Tibial nerve (tissue), 4 donors: ENCODE data around the gene AUH. TPM values are rescaled to one million over a fixed set of nuclear protein-coding genes. Genes with fewer than 3 reads are reported as not detected.
"Not testable (repeated sequence)": the region's sequence is repeated elsewhere in the genome, so short reads cannot be mapped to it uniquely, and the experiment has no call there.

Source experiments
- DNase-seq, 2 donors: peaks; one replicate each; pipeline ENCODE4 v3.0.0-alpha.2; 2019; ENCODE audit warnings: low spot score in 2 of 2
- H3K27ac ChIP-seq, 4 donors: fragments of 200-600 bp; sonication (generic) in 3 of 4; one replicate each; pipeline ENCODE4 v1.5.1; 2017 to 2019; ENCODE audit warnings: mild to moderate bottlenecking in 1 of 4
- H3K27me3 ChIP-seq, 2 donors: fragments of 200-600 bp; sonication (generic) in 1 of 2; one replicate each; pipeline versions ENCODE4 v1.5.1 to v1.6.0; 2017 to 2019
- H3K36me3 ChIP-seq, 3 donors: fragments of 200-600 bp; sonication (generic); one replicate each; pipeline ENCODE4 v1.5.1; 2018 to 2019
- H3K4me1 ChIP-seq, 4 donors: fragments of 200-600 bp; sonication (generic) in 3 of 4; one replicate each; pipeline ENCODE4 v1.5.1; 2017 to 2019
- H3K4me3 ChIP-seq, 4 donors: fragments of 200-600 bp; sonication (generic) in 3 of 4; one replicate each; pipeline ENCODE4 v1.5.1; 2017 to 2019; ENCODE audit warnings: mild to moderate bottlenecking in 1 of 4, moderate library complexity in 1 of 4
- H3K9me3 ChIP-seq, 4 donors: fragments of 200-600 bp; sonication (generic) in 3 of 4; one replicate each; pipeline ENCODE4 v1.5.1; 2017 to 2019
- CTCF ChIP-seq, 5 experiments: fragments of 200-600 bp in 3 of 5; fragments of 450-650 bp in 2 of 5; sonication (generic) in 3 of 5; IDR thresholded peaks; one replicate each; pipeline ENCODE4 v1.5.1; 2016 to 2019; ENCODE audit warnings: antibody characterized with exemption in 5 of 5, mild to moderate bottlenecking in 3 of 5, moderate library complexity in 2 of 5
- EP300 ChIP-seq, 2 donors: sonication (generic); formaldehyde crosslinking; IDR thresholded peaks; one replicate each; pipeline ENCODE4 v1.6.1; 2017; ENCODE audit warnings: antibody characterized with exemption in 2 of 2, mild to moderate bottlenecking in 1 of 2
- POLR2A ChIP-seq, 2 donors: fragments of 450-650 bp; IDR thresholded peaks; one replicate each; pipeline ENCODE4 v1.6.1; 2017; ENCODE audit warnings: antibody characterized with exemption in 2 of 2, mild to moderate bottlenecking in 2 of 2, moderate library complexity in 2 of 2
- WGBS, 2 donors: methylation state at CpG; one replicate each; pipeline ENCODE4 v1.1.5; 2018; 5-methylcytosine and 5-hydroxymethylcytosine counted together
- total RNA-seq, 4 donors: library from RNA; depleted of rRNA; stranded (reverse); fragments of >200 nt; gene quantifications; one replicate each; pipeline ENCODE4 v1.1.0, GENCODE V29; 2016

The AUH gene
- total RNA-seq, 4 donors from 2014 or later: 40.5 to 70.1 (median 44.9) TPM

DNA sequence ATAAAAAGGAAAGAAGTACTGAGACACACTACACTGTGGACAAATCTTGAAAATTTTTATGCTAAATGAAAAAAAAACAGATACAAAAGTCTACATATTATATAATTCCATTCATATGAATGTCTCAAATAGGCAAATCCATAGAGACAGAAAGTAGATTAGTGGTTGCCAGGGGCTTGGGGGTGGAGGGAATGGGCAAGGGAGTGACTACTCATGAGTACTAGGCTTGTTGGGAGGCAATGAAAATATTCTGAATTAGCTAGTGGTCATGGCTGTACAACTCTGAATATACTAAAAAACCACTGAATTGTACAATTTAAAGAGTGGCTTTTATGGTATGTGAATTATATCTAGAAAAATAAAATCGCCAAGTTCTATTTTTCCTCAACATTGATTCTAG, 154.9 kb downstream of the AUH start:
- TF ChIP-seq EP300 (IDR thresholded peaks at IDR 0.05) (no peak), CTCF (IDR thresholded peaks at IDR 0.05) (no peak), POLR2A (IDR thresholded peaks at IDR 0.05) (no peak)
- 92 to 100% methylated on average over 1 of the region's 1 CpG for WGBS, 2 donors
- Histone ChIP-seq H3K27ac (peak overlapping the region; percentile 62 to 89 (median 86)), H3K27me3 (no peaks in the 10 kb centered on the region), H3K9me3 (peaks cover 0 to 8% (median 0%) of the 10 kb centered on the region in 4 donors), H3K4me3 (no peak overlapping the region), H3K36me3 (no peaks in the 10 kb centered on the region), H3K4me1 (peaks cover 0 to 28% (median 22%) of the 10 kb centered on the region in 4 donors)
- no peak for DNase-seq

GRCh38 chr9:91202736-91203283, 158.9 kb downstream of the AUH start:
- Histone ChIP-seq H3K27me3 (no peaks in the 10 kb centered on the region), H3K9me3 (peaks cover 0 to 14% (median 0%) of the 10 kb centered on the region in 4 donors), H3K4me3 (no peak overlapping the region), H3K36me3 (no peaks in the 10 kb centered on the region), H3K4me1 (peaks cover 0 to 25% (median 21%) of the 10 kb centered on the region in 4 donors), H3K27ac (no peak overlapping the region)
- no peak for DNase-seq
- TF ChIP-seq POLR2A (IDR thresholded peaks at IDR 0.05) (no peak), EP300 (IDR thresholded peaks at IDR 0.05) (no peak), CTCF (IDR thresholded peaks at IDR 0.05) (no peak)

GRCh38 chr9:91200692-91201336, 160.9 kb downstream of the AUH start:
- WGBS, 2 donors: 89 to 93% methylated on average over 2 of the region's 2 CpGs
- Histone ChIP-seq H3K9me3 (peaks cover 0 to 14% (median 0%) of the 10 kb centered on the region in 4 donors), H3K27me3 (no peaks in the 10 kb centered on the region), H3K4me3 (no peak overlapping the region), H3K4me1 (peaks cover 0 to 30% (median 25%) of the 10 kb centered on the region in 4 donors), H3K27ac (no peak overlapping the region), H3K36me3 (no peaks in the 10 kb centered on the region)
- no peak for DNase-seq
- no peak for TF ChIP-seq CTCF (IDR thresholded peaks at IDR 0.05)
- TF ChIP-seq EP300 (IDR thresholded peaks at IDR 0.05): no peak
- TF ChIP-seq POLR2A (IDR thresholded peaks at IDR 0.05): no peak

- 50 to 55% methylated on average over 1 of the region's 1 CpG for WGBS, 2 donors
- no peaks in the 10 kb centered on the region for H3K27me3 ChIP-seq
Observed at GRCh38 chr9:91199739-91200497, 161.8 kb downstream of the AUH start.

GRCh38 chr9:91198881-91199280, 162.8 kb downstream of the AUH start:
- not testable (repeated sequence) for H3K27me3 ChIP-seq, H3K4me3 ChIP-seq, H3K36me3 ChIP-seq, DNase-seq
- 95 to 97% methylated on average over 5 of the region's 5 CpGs for WGBS, 2 donors
- peaks cover 0 to 50% (median 44%) of the 10 kb centered on the region in 4 donors for H3K4me1 ChIP-seq
- peaks cover 0 to 14% (median 0%) of the 10 kb centered on the region in 4 donors for H3K9me3 ChIP-seq
- H3K27ac ChIP-seq: peak overlapping the region in 3 of 4 donors; percentile 3 to 94 (median 17)

More at GRCh38 chr9:91199739-91200497, 161.8 kb downstream of the AUH start:
- Histone ChIP-seq H3K36me3 (no peaks in the 10 kb centered on the region), H3K27ac (peak overlapping the region in 3 of 4 donors; percentile 3 to 94 (median 15)), H3K9me3 (peaks cover 0 to 14% (median 0%) of the 10 kb centered on the region in 4 donors), H3K4me3 (no peak overlapping the region), H3K4me1 (peaks cover 0 to 39% (median 34%) of the 10 kb centered on the region in 4 donors)
- no peak for DNase-seq
- TF ChIP-seq EP300 (IDR thresholded peaks at IDR 0.05) (no peak), CTCF (IDR thresholded peaks at IDR 0.05) (no peak), POLR2A (IDR thresholded peaks at IDR 0.05) (no peak)
